H1 (cell line): ENCODE measurements around the gene CFH. TPM values are rescaled to one million over a fixed set of nuclear protein-coding genes. Genes with fewer than 3 reads are reported as not detected.

Experiments used
- CTCF ChIA-PET: fragments of 300-600 bp; sonication (Branson Sonifier 250); formaldehyde crosslinking; loops from one replicate; lab custom pipeline; 2021; ENCODE audit not compliant: partially characterized antibody; lab: Charles Lee
- POLR2A ChIA-PET: fragments of 300-600 bp; sonication (Branson Sonifier 250); formaldehyde crosslinking; loops from one replicate; lab custom pipeline; 2021; ENCODE audit warnings: inconsistent platforms; ENCODE audit not compliant: partially characterized antibody; lab: Charles Lee
- DNase-seq, 2 experiments: peaks; one replicate each; pipeline versions ENCODE4 v3.0.0 to v3.0.0-alpha.2; 2010 to 2022; ENCODE audit warnings: low spot score in 2 of 2, low read depth in 1 of 2, mixed read lengths in 1 of 2
- FAIRE-seq: peaks from 2 replicates; lab custom pipeline; 2011; peaks lifted over from hg19 to GRCh38; lab: Jason Lieb, UNC
- H2AFZ ChIP-seq: 2 replicates; pipeline ENCODE4 v1.8.1; 2012; ENCODE audit warnings: low read length, inconsistent platforms
- H2AK5ac ChIP-seq: 2 replicates; pipeline ENCODE4 v1.6.1; 2013; ENCODE audit warnings: low read depth, low read length
- H2BK120ac ChIP-seq: replicated peaks from 2 replicates; pipeline ENCODE3; 2013; ENCODE audit warnings: low read depth, low read length, inconsistent platforms
- H2BK12ac ChIP-seq: 2 replicates; pipeline ENCODE4 v1.6.1; 2013; ENCODE audit warnings: low read depth, low read length
- H2BK15ac ChIP-seq: 2 replicates; pipeline ENCODE4 v1.6.1; 2013; ENCODE audit warnings: low read length
- H2BK20ac ChIP-seq: 2 replicates; pipeline ENCODE4 v1.6.1; 2013; ENCODE audit warnings: low read length
- H2BK5ac ChIP-seq: 2 replicates; pipeline ENCODE4 v1.6.1; 2013; ENCODE audit warnings: low read depth, low read length
- H3K14ac ChIP-seq: 2 replicates; pipeline ENCODE4 v1.6.1; 2013; ENCODE audit warnings: inconsistent platforms; ENCODE audit not compliant: insufficient read length
- H3K18ac ChIP-seq: 2 replicates; pipeline ENCODE4 v1.6.1; 2013; ENCODE audit warnings: low read length; ENCODE audit errors: extremely low read depth
- H3K23ac ChIP-seq: 2 replicates; pipeline ENCODE4 v1.6.1; 2013; ENCODE audit warnings: inconsistent platforms; ENCODE audit not compliant: insufficient read length
- H3K23me2 ChIP-seq: 2 replicates; pipeline ENCODE4 v1.6.1; 2013; ENCODE audit warnings: low read depth, low read length
- H3K27ac ChIP-seq: 2 replicates; pipeline ENCODE4 v1.6.1; 2011; ENCODE audit warnings: low read depth, low read length, inconsistent platforms
- H3K27me3 ChIP-seq, 4 experiments: replicated peaks in 1 of 4; 1 replicate in 1 of 4; 2 replicates in 3 of 4; pipeline versions ENCODE4 v1.6.1 to v1.8.1; 2011 to 2013; ENCODE audit warnings: low read length in 3 of 4, mild to moderate bottlenecking in 3 of 4, inconsistent platforms in 2 of 4, mixed read lengths in 2 of 4, moderate library complexity in 1 of 4; ENCODE audit not compliant: control insufficient read depth in 3 of 4, insufficient read depth in 3 of 4; ENCODE audit errors: extremely low read depth in 1 of 4
- H3K36me3 ChIP-seq, 4 experiments: 2 replicates each; pipeline versions ENCODE4 v1.6.1 to v1.8.1; 2011 to 2013; ENCODE audit warnings: mild to moderate bottlenecking in 4 of 4, low read length in 3 of 4, moderate library complexity in 2 of 4, control low read depth in 1 of 4, inconsistent platforms in 1 of 4; ENCODE audit not compliant: insufficient read depth in 4 of 4, control insufficient read depth in 2 of 4
- H3K4ac ChIP-seq: replicated peaks from 2 replicates; pipeline ENCODE3; 2013; ENCODE audit warnings: low read length, low read depth, mixed read lengths, inconsistent platforms; ENCODE audit not compliant: insufficient read length
- H3K4me1 ChIP-seq, 4 experiments: replicated peaks in 1 of 4; 1 replicate in 1 of 4; 2 replicates in 3 of 4; pipeline versions ENCODE4 v1.6.1 to v1.8.1; 2011 to 2013; ENCODE audit warnings: low read length in 3 of 4, inconsistent platforms in 2 of 4, mixed read lengths in 1 of 4; ENCODE audit not compliant: insufficient read depth in 4 of 4, control insufficient read depth in 3 of 4
- H3K4me2 ChIP-seq, 2 experiments: 2 replicates each; pipeline versions ENCODE4 v1.6.1 to v1.8.1; 2011 to 2013; ENCODE audit warnings: low read depth in 2 of 2, low read length in 2 of 2, control low read depth in 1 of 2, inconsistent platforms in 1 of 2, mild to moderate bottlenecking in 1 of 2; ENCODE audit not compliant: insufficient read depth in 1 of 2
- H3K4me3 ChIP-seq, 4 experiments: fragments of 200-600, 300-600 bp in 1 of 4; sonication (generic), shearing (Covaris generic), sonication (Bioruptor Twin) in 1 of 4; 2 replicates each; pipeline versions ENCODE4 v1.5.1 to v1.8.1; 2011 to 2016; ENCODE audit warnings: low read length in 4 of 4, low read depth in 3 of 4, control low read depth in 2 of 4, inconsistent platforms in 2 of 4, mild to moderate bottlenecking in 2 of 4, mixed read lengths in 1 of 4, moderate library complexity in 1 of 4; ENCODE audit not compliant: insufficient read depth in 2 of 4; ENCODE audit errors: extremely low read depth in 1 of 4
- H3K56ac ChIP-seq: replicated peaks from 2 replicates; pipeline ENCODE3; 2013; ENCODE audit warnings: low read depth, mild to moderate bottlenecking, mixed read lengths, low read length, inconsistent platforms; ENCODE audit not compliant: insufficient read length
- H3K79me1 ChIP-seq: 2 replicates; pipeline ENCODE4 v1.6.1; 2013; ENCODE audit warnings: low read depth, low read length, control low read depth
- H3K79me2 ChIP-seq, 2 experiments: 2 replicates each; pipeline versions ENCODE4 v1.6.1 to v1.8.1; 2012 to 2013; ENCODE audit warnings: low read length in 2 of 2, mild to moderate bottlenecking in 2 of 2, inconsistent platforms in 1 of 2; ENCODE audit not compliant: insufficient read depth in 2 of 2, control insufficient read depth in 1 of 2
- H3K9ac ChIP-seq, 4 experiments: replicated peaks in 1 of 4; 1 replicate in 1 of 4; 2 replicates in 3 of 4; pipeline versions ENCODE4 v1.6.1 to v1.8.1; 2011 to 2013; ENCODE audit warnings: low read depth in 3 of 4, low read length in 3 of 4, control low read depth in 2 of 4, mild to moderate bottlenecking in 2 of 4, moderate library complexity in 2 of 4, inconsistent platforms in 1 of 4; ENCODE audit errors: extremely low read depth in 1 of 4
- H3K9me3 ChIP-seq, 2 experiments: 2 replicates each; pipeline versions ENCODE4 v1.6.1 to v1.8.1; 2012 to 2013; ENCODE audit warnings: mild to moderate bottlenecking in 2 of 2, moderate library complexity in 2 of 2, control low read depth in 1 of 2, inconsistent platforms in 1 of 2, low read depth in 1 of 2, low read length in 1 of 2, mixed read lengths in 1 of 2; ENCODE audit not compliant: insufficient read depth in 2 of 2
- H4K20me1 ChIP-seq, 2 experiments: replicated peaks in 1 of 2; 2 replicates each; pipeline versions ENCODE3 to v1.8.1; 2011 to 2013; ENCODE audit warnings: inconsistent platforms in 2 of 2, low read length in 2 of 2, mild to moderate bottlenecking in 1 of 2; ENCODE audit not compliant: insufficient read depth in 2 of 2, control insufficient read depth in 1 of 2
- H4K5ac ChIP-seq: 2 replicates; pipeline ENCODE4 v1.6.1; 2013; ENCODE audit warnings: low read length, low read depth, mixed read lengths, inconsistent platforms; ENCODE audit not compliant: insufficient read length
- H4K8ac ChIP-seq: 2 replicates; pipeline ENCODE4 v1.8.0; 2013; ENCODE audit warnings: mild to moderate bottlenecking, moderate library complexity, low read length, inconsistent platforms; ENCODE audit not compliant: insufficient read depth; ENCODE audit errors: extremely low read depth
- H4K91ac ChIP-seq: replicated peaks from 2 replicates; pipeline ENCODE3; 2013; ENCODE audit warnings: low read length, mixed read lengths, inconsistent platforms; ENCODE audit not compliant: insufficient read length
- BRCA1 ChIP-seq: IDR thresholded peaks from 2 replicates; pipeline ENCODE4 v1.6.1; 2012; ENCODE audit warnings: low read depth, low read length, improper control_type of control experiment
- CBX8 ChIP-seq: fragments of 300-800, 300-1000 bp; sonication (generic); IDR thresholded peaks from 2 replicates; pipeline ENCODE4 v1.7.1; 2016; ENCODE audit warnings: low read depth, low read length, borderline replicate concordance
- CREB1 ChIP-seq: IDR thresholded peaks from 2 replicates; pipeline ENCODE4 v1.6.1; 2012; ENCODE audit warnings: inconsistent platforms
- EGR1 ChIP-seq: IDR thresholded peaks from 2 replicates; pipeline ENCODE4 v1.6.1; 2011; ENCODE audit warnings: low read depth, low read length, borderline replicate concordance
- EP300 ChIP-seq, 2 experiments: IDR thresholded peaks; 1 replicate in 1 of 2; 2 replicates in 1 of 2; pipeline ENCODE4 v1.6.1; 2011 to 2012; ENCODE audit warnings: low read depth in 2 of 2, low read length in 2 of 2, mild to moderate bottlenecking in 2 of 2, borderline replicate concordance in 1 of 2, inconsistent platforms in 1 of 2, moderate library complexity in 1 of 2
- KDM1A ChIP-seq: fragments of 200-600, 300-600 bp; sonication (generic); IDR thresholded peaks from 2 replicates; pipeline ENCODE4 v1.7.1; 2016; ENCODE audit warnings: mild to moderate bottlenecking, low read length, borderline replicate concordance
- RAD21 ChIP-seq, 2 experiments: IDR thresholded peaks in 1 of 2; conservative IDR thresholded peaks in 1 of 2; 2 replicates each; pipeline ENCODE4 v1.6.1; 2011; ENCODE audit warnings: low read depth in 2 of 2, low read length in 2 of 2, improper control_type of control experiment in 1 of 2, inconsistent platforms in 1 of 2, mild to moderate bottlenecking in 1 of 2, moderate library complexity in 1 of 2
- RFX5 ChIP-seq: IDR thresholded peaks from 2 replicates; pipeline ENCODE4 v1.6.1; 2011; ENCODE audit warnings: low read depth, low read length, improper control_type of control experiment, borderline replicate concordance
- RNF2 ChIP-seq: fragments of 200-900, 300-1000 bp; sonication (generic); IDR thresholded peaks from 2 replicates; pipeline ENCODE4 v1.7.1; 2016; ENCODE audit warnings: borderline replicate concordance, low read depth, mild to moderate bottlenecking, antibody characterized with exemption, low read length; ENCODE audit not compliant: poor library complexity, severe bottlenecking; ENCODE audit errors: missing control alignments
- SAP30 ChIP-seq: fragments of 300-600 bp; sonication (generic); IDR thresholded peaks from 2 replicates; pipeline ENCODE4 v1.7.1; 2012; ENCODE audit warnings: low read length, moderate library complexity, mild to moderate bottlenecking, inconsistent platforms; ENCODE audit not compliant: insufficient read depth, insufficient replicate concordance
- SP4 ChIP-seq: IDR thresholded peaks from 2 replicates; pipeline ENCODE4 v1.6.1; 2012; ENCODE audit warnings: low read length, inconsistent platforms
- SUZ12 ChIP-seq: fragments of 200-600 bp; sonication (generic); IDR thresholded peaks from 2 replicates; pipeline ENCODE4 v1.6.1; 2012; ENCODE audit warnings: mild to moderate bottlenecking, inconsistent platforms, low read length, moderate library complexity, mixed read lengths
- TEAD4 ChIP-seq: IDR thresholded peaks from 2 replicates; pipeline ENCODE4 v1.6.1; 2012; ENCODE audit warnings: low read depth, low read length, inconsistent platforms, mixed read lengths
- YY1 ChIP-seq: IDR thresholded peaks from 2 replicates; pipeline ENCODE4 v1.6.1; 2011; ENCODE audit warnings: low read depth, mild to moderate bottlenecking, low read length
- polyA plus RNA-seq, 7 experiments: library from polyadenylated mRNA; depleted of rRNA in 3 of 7; stranded (reverse) in 5 of 7; unstranded in 2 of 7; fragments of >200 nt in 5 of 7; fragments of 200-250 nt in 2 of 7; gene quantifications; 1 replicate in 5 of 7; 2 replicates in 1 of 7; 4 replicates in 1 of 7; pipeline versions ENCODE4 v1.2.1 to v1.2.3, GENCODE V29; 2011 to 2013; ENCODE audit warnings: missing spikeins in 2 of 7, mixed read lengths in 2 of 7
- total RNA-seq: library from RNA; stranded (reverse); fragmentation: NEBNext Ultra II Directional; extraction: Animal tissue kit (Norgen Biotek cat#: 25700); gene quantifications from 2 replicates; pipeline ENCODE4 v1.2.1, GENCODE V29; 2021

Gene CFH
- total and polyA plus RNA-seq, 2 of the 8 experiments (the other 6 are each of a cell fraction or from before 2014, with no cell fraction given) = not detected

DNA sequence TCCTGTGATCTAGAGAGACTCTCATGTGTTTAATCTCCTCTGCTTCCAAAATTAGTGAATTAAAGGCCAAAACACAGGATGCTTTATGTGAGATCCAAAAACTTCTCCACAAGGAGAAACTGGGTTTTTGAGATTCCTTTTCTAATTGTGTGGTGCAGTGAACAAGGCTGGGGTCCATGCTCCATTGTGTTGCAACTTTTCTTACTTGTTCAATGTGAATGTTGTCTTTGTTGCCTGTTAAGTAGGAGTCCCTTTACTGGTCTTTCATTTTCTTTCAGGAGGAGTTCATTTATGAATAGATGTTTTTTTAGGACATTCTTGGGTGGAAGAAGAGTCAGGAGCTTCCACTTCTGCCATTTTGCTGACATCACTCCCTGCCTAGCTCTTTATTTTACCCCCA lies 82.2 kb downstream of the CFH start:
- Histone ChIP-seq H3K27ac (no peak overlapping the region), H4K20me1 (no peaks in the 10 kb centered on the region), H2BK20ac (no peak overlapping the region), H3K23me2 (no peaks in the 10 kb centered on the region), H2BK12ac (no peak overlapping the region), H3K36me3 (no peaks in the 10 kb centered on the region), H3K14ac (no peak overlapping the region), H3K9ac (no peak overlapping the region), H3K79me2 (no peaks in the 10 kb centered on the region), H3K56ac (no peak overlapping the region), H4K8ac (no peak overlapping the region), H3K4me3 (no peak overlapping the region), H3K27me3 (no peaks in the 10 kb centered on the region), H4K91ac (no peak overlapping the region), H4K5ac (no peak overlapping the region), H3K4me1 (peaks cover 0 to 3% (median 0%) of the 10 kb centered on the region in 4 experiments; a peak in 1 of 7 replicates), H2AFZ (peak overlapping the region; percentile 68; the same call in 1 of the 2 replicates), H2BK120ac (no peak overlapping the region), H3K18ac (no peak overlapping the region), H3K9me3 (peaks cover 12% of the 10 kb centered on the region in 2 experiments; a peak in 3 of 4 replicates), H2BK5ac (no peak overlapping the region), H2BK15ac (no peak overlapping the region), H3K79me1 (no peaks in the 10 kb centered on the region), H3K4me2 (no peak overlapping the region), H2AK5ac (no peak overlapping the region), H3K4ac (no peak overlapping the region), H3K23ac (no peak overlapping the region)
- no peak for FAIRE-seq
- DNase-seq = no peak
- ChIA-PET POLR2A (no interaction called here), CTCF (interaction anchor here (1.8 to 2.8 kb wide), 4 partner anchors 10 to 25 kb away, joined by 4 to 21 read pairs (median 6); no protein-coding TSS in a partner anchor)
- no peak for TF ChIP-seq RAD21 (IDR thresholded peaks at IDR 0.05 in 1 of 2, conservative IDR thresholded peaks at IDR 0.05 in 1 of 2; ENCODE audit: low read depth in 2 of 2, low read length in 2 of 2)
- TF ChIP-seq KDM1A = no peak
- no peak for TF ChIP-seq RFX5
- no peak for TF ChIP-seq RNF2
- no peak for TF ChIP-seq EGR1
- no peak for TF ChIP-seq CBX8
- TF ChIP-seq YY1 = no peak
- no peak for TF ChIP-seq SAP30
- no peak for TF ChIP-seq EP300 (IDR thresholded peaks at IDR 0.05; ENCODE audit: borderline replicate concordance in 1 of 2, low read depth in 2 of 2, low read length in 2 of 2)
- no peak for TF ChIP-seq CREB1
- no peak for TF ChIP-seq TEAD4
- TF ChIP-seq SUZ12 = no peak
- no peak for TF ChIP-seq BRCA1
- no peak for TF ChIP-seq SP4
